Activated T-cell treated with anti-CD3 and anti-CD28 coated beads for 1 hour (primary cell): ENCODE data around the gene TBL1X.
"Not testable (repeated sequence)": the region's sequence is repeated elsewhere in the genome, so short reads cannot be mapped to it uniquely, and the experiment has no call there.

Experiments used
- DNase-seq: peaks from one replicate; pipeline ENCODE4 v3.0.0-alpha.2; 2020; ENCODE audit warnings: low read depth

Gene TBL1X

DNA sequence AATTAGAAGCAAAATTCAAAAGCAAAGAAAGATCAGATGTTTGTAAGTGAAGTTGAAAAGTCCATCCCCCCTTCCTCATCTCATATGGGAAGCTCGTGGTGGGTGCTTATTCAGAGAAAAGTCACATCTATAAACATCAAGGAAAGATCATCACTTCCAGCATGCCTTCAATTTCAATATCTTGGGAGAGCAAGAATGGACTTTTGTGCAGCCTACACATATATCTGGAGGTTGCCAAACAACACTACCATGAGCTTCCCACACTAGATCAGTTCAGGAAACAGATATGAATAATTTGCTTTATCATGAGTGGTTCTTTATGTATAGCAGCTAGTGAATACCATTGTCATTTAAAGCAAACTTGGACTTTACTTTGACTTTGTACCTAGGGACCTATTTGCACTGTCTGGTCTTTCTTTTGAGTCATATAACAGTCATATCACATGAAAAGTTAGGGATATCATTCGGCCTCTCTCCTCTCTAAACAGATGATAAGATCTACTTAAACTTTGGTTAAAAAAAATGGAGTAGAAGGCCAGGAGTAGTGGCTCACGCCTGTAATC is 5.6 kb upstream of the TBL1X start:
- no peak for DNase-seq

DNA sequence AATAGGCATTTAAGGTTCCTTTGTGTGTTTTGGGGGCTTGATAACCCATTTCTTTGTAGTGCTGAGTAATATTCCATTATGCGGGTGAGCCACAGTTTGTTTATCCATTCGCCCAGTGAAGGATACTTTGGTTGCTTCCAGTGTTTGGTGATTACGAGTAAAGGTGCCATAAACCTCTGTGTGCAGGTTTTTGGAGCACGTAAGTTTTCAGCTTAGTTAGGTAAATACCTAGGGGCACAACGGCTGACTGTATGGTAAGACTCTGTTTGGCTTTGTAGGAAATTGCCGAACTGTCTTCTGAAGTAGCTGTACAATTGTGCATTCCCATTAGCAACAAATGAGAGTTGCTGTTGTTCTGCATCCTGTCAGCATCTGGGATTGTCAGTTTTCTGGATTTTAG is 3.8 kb upstream of the TBL1X start:
- no peak for DNase-seq

DNA sequence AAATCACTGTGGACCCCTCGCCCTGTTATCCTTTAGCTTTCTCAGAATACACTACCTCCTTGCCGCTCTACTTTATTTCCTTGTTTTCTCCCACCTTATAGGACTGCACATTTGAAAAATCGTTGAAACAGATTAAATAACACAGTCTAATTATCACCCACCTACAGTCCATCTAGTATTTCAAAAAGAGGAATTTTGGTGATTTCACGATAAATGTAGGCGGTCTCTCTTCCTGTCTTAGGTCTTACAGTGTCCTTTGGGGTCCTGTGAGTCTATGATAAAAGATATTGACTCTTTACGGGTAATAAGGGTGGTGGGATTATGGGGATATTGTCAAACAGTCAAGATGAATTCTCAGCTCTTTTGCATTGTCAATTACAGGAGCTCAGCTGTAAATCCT is 2.4 kb upstream of the TBL1X start:
- no peak for DNase-seq

DNA sequence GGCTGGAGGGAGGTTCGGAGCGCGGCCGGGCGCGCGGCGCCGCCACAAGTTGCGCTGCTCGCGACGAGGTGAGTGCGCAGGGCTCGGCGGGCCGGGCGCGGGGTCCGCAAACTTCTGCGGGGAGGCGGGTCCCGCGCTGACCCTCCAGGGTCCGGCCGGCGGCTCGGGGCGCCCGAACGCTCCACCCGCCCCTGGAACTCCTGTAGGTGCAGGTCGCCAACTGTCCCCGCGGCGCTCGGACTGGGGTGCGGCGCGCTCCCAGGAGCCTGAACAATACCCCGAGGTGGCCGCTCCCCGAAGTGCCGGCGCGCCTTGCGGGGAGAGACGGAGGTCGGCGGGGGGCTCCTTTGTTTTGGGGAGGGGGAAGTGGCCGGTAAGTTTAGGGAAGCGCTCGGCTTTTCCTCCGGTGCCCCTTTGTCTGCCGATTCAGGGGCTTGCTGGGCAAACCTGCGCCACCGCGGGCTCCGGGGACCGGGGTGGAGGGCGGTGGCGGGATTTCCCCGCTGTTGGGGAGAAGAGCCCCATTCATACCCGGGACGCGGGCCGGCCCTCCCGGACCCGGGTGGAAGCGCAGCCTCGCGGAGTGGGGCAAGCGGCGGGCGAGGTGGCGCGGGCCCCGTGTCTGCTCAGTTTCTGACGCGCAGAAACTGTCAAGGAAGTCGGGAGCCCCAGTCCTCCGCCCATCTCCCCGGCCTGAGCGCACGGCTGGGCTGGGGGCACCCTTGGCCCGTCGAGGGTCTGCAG is 694 bp downstream of the TBL1X start:
- DNase-seq, result peak; percentile 19

DNA sequence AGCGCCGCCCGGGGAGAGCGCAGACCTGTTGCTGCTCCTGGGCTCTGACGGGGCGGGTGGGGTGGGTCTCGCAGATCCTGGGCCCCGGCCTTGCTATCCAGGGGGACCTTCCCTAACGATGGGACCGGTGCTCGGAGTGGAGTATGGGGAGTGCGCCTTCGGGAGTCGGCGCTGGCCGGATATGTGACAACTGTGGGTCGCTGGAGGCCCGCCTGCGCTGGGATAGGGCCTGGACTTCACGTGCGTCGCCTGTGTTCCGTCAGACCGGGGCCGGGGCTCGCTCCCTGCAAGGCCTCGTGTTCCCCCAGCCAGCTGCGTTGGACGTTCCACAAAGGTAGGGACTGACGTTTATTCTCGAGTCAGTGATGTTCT is 1.3 kb downstream of the TBL1X start:
- DNase-seq, result peak; percentile 6

DNA sequence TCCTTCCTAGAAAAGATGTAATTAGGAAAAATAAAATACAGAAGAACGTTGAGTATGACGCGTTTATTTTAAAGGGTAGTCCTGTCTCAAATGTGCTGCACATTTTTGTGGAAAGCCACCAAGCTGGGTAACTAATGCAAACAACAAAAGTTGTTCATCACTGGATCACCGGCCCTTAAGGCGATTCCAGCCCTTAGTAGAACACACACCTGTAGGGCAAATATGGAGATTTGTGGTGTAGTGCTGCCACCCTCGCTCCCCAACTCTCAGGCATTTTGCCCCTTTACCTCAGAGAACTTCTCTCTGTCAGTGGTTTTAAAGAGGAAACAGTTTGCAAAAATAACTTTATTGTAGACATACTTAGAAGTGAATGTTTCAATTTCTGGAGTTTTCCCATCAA is 1.9 kb downstream of the TBL1X start:
- DNase-seq, result no peak

DNA sequence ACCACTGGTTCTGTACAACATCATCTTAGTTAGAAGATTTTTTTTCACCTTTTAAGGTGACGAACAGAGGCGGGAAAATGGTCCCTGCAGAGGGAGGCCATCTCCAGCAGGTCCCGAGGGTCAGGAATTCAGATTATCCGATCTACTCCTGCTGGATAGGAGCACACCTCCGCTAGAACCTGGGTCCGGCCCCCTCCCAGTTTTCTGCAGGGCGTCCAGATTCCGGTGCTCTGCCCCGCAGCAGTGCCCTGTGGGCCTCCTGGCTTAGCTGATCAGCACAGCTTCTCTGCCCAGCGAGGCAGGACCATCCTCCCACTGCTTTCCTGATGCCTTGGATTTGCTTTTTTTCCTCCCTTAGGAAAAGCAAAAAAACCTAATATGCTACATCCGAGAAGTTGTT is 2.3 kb downstream of the TBL1X start:
- DNase-seq, result no peak

DNA sequence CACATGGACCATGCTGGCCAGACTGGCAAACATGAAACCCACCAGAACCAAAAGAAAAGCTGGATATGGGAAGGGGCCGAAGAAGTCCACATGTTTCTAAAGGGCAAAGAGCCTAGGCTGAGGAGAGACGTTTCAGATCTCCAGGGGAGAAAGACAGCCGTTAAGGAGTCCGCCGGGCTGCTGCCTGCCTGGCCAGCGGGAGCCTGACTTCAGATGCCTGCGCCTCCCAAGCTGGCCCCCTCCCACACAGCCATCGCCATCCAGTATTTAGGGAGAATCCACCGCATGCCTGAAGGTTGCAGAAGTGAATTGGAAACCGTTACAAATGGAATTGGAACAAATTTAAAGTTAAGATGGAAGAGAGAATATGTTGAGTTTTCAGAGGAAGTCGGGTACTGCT is 2.9 kb downstream of the TBL1X start:
- no peak for DNase-seq

GRCh38 chrX:9471571-9471985 is 6.7 kb downstream of the TBL1X start:
- no peak for DNase-seq

- DNase-seq, result no peak
Measured at GRCh38 chrX:9473708-9474107, 8.8 kb downstream of the TBL1X start.

DNA sequence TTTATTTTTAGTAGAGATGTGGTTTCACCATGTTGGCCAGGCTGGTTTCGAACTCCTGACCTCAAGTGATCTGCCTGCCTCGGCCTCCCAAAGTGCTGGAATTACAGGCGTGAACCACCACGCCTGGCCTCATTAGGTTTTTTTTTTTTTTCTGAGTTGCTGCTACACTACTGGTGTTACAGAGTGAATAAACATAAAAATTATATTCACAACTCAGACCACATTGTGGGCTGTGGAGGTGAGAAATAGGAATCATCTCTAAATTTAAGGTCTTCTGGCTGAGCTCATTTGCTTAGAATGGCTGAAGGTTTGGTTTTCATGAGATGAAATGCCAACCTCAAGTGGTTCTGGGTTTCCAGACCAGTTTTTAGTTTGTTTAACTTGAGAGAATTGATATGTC is 10.6 kb downstream of the TBL1X start:
- DNase-seq, result not testable (repeated sequence)

DNA sequence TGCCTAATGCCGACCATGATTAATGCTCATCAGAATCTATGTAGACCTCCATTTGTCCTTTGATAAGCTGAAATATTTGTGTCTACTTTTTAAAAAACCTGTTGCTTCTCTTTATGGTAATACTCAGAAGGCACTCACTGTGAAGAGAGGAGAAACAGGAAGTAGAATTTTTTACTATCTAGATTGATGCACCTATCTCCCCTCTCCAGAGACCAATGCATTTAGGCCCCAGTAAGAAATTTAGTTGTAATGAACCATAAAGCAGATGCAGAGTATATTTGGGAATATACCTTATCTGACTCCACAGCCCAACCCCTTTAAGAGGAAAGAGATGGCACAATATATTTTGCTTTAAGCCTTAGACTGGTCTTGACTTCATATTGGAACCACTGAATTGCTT is 11.1 kb downstream of the TBL1X start:
- no peak for DNase-seq

DNA sequence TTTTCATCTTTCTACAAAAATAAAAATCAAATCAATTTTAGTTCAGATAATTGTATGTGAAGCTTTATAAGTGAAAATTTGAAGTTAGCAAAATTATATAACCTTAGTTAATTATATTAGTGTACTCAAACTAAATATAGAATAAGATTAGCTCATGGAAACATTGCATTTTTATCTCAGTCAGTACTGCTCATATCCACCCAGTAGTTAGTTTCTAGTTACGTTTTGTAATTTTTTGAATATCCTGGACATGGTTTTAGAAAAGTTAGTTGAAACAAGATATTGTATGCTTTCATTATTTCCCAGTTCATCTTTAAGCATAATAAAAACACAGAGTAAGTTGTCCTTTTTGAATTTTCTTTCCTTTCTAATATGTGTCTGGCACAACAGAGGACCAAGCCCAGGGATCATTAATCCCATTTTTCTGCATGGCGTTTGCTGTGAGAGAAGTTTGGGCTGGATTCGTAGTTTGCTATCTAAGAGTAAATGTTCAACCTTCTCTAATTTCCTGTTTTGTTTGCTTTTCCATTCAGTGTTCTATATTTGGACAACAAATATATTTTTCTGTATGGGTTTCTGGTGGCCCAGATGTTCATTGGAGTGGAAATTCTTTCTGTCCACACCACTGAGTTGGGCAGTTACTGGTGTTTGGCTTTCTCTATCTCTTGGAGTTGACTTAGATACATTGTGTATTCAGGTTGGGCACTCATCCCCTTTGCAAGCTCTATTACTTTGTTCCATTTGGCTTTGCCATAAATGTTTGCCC is 12.1 kb downstream of the TBL1X start:
- no peak for DNase-seq

- DNase-seq, result no peak
Measured at GRCh38 chrX:9482408-9482807, 17.6 kb downstream of the TBL1X start.

GRCh38 chrX:9482837-9483236 is 18.0 kb downstream of the TBL1X start:
- no peak for DNase-seq

DNA sequence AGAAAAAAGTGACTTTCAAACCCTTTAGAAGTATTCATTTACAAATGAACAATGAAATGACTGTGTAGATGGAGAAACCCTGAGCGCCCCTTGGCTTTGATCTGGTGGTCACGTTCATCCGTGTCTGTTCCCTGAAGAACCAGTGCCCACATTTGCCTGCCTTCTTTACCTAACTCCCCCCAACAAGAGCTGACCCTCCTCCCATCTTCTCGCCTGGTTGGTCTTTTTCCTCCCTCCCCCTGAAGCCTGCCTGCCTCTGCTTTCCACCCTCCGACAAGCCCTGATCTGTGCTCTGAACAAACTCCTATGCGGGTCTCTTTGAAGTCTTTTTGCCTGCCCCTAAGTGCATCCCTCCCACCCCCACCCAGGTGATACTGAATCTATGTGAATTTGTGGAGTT is 18.5 kb downstream of the TBL1X start:
- no peak for DNase-seq

DNA sequence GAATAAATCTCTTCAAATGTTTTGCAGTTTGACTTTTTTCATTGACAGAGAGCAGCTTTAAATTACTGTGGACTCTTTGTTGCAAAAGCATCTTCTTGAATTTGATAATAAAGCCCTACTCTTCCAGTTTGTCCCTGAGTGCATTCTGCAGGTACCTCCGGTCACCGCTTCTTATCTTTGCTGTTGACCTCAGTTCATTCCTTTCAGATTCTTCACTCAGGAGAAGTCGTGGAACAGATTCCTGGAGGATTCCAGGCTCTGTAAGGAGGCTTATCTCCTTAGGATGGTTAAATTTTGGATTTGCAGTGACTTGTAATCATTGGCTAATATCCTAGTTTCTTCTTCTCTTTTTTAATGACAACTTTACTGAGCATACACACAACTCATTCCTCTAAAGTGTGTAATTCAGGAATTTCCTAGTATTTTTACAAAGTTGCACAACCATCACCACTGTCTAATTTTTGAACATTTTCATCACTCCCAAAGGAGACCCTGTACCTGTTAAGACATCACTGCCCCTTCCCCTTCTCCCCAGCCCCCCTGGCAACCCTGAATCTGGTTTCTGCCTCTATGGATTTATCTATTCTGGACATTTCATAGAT is 22.0 kb downstream of the TBL1X start:
- DNase-seq, result no peak

DNA sequence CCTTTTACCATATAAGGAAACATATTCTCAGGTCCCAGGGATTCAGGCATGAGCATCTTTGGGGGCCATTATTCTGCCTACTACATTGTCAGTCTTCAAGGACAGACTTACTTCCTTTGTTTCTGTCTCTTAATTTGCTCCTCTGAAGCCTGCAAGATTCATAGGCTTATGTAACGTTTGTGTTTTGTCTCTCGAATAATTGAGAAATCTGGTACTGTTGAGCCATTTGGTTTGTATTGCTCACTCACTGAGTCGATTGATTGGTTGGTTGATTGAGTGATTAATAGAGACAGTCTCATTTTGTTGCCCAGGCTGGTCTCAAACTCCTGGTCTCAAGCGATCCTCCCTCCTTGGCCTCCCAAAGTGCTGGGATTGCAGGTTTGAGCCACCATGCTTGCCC is 23.7 kb downstream of the TBL1X start:
- DNase-seq, result no peak

DNA sequence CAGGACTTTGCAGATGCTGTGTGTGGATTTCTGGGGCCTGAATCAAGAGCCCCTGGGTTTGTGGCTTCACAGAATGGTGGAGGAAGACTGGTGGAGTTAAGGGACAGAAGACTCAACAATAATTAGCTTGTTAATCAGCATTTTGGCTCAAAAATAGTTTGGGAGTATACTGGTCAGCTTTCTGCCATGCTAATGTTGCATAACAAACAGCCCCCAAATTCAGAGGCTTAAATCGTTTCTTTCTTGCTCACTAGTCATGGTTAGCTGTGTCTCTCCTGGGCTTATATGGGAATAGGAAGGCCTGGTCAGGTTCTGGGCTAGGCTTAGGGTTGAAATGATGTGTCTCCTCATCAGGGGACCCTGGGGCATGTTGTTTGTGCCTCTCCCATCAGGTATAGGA is 24.4 kb downstream of the TBL1X start:
- no peak for DNase-seq

DNA sequence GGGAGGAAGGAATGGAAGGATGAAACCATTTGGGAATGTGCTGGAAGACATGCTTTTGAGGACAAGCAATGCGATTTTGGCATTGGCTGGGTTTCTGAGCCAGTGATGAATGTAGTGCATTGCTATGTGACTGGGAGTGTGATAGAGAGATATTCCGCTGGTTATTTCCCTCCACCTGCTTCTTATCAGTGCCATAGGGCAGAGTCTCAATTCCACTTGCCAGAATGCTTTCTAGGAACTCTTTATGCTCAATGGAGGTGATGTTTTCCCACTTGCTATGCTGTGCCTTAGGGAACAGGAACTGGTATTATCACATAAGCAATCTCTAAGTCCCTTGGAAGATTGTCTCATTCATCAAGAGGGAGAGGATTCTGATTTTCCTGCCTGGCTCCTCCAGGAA is 28.0 kb downstream of the TBL1X start:
- no peak for DNase-seq

GRCh38 chrX:9493936-9494335 is 29.1 kb downstream of the TBL1X start:
- DNase-seq, result no peak

GRCh38 chrX:9494771-9495170 is 29.9 kb downstream of the TBL1X start:
- no peak for DNase-seq

DNA sequence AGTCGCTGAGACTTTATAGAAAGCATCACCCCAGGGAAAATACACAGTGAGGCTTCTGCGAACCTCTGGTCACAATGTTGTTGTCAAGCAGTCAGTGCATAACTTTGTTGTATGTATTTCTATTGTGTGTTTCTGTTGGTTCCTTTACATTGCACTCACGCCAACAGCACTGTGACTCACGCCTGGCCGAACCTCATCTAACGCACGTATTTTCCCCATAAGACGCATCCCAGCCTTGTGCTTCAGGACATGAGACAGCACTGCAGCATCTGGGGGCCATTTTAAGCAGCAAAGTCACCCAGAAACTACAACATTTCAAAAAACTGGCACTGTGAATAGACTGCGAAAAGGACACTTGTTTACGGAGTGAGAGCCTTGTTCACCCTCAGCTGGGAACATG is 30.6 kb downstream of the TBL1X start:
- DNase-seq, result no peak
